Thyroid gland (tissue), 4 donors: Measurements from ENCODE around the gene CHAC1.

Experiments used
- POLR2A ChIP-seq, 2 donors: fragments of 450-650 bp; IDR thresholded peaks; one replicate each; pipeline ENCODE4 v1.6.1; 2017; ENCODE audit warnings: antibody characterized with exemption in 2 of 2, mild to moderate bottlenecking in 2 of 2, moderate library complexity in 1 of 2
- TF ChIP-seq, protein P1 (sequence below), 6 experiments: fragments of 200-600 bp in 3 of 6; fragments of 450-650 bp in 3 of 6; sonication (generic) in 3 of 6; IDR thresholded peaks; one replicate each; pipeline ENCODE4 v1.5.1; 2016 to 2019; ENCODE audit warnings: antibody characterized with exemption in 6 of 6, mild to moderate bottlenecking in 2 of 6, inconsistent platforms in 1 of 6, moderate library complexity in 1 of 6

DNA sequence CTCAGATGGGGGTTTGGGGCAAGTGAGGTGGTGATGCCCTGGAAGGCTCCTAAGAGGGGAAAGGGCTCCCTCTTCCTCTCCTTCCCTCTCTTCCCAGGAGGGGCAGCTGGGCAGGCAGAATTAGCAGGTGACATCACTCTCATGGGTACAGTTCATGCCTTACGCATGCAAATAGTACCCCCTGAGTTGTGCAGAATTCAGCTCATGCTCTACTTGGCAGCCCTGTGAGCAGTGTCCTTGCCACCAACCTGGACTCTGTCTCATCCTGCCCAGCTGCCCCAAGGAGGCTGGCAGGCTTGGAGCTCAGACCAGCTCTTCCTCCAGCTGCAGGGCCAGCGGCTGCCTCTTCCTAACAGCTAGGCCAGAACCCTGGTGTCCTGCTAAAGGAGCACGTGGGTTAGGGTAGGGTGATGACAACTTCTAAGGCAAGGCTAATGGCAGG lies 3.3 kb downstream of the CHAC1 start:
- TF ChIP-seq, protein P1, sequence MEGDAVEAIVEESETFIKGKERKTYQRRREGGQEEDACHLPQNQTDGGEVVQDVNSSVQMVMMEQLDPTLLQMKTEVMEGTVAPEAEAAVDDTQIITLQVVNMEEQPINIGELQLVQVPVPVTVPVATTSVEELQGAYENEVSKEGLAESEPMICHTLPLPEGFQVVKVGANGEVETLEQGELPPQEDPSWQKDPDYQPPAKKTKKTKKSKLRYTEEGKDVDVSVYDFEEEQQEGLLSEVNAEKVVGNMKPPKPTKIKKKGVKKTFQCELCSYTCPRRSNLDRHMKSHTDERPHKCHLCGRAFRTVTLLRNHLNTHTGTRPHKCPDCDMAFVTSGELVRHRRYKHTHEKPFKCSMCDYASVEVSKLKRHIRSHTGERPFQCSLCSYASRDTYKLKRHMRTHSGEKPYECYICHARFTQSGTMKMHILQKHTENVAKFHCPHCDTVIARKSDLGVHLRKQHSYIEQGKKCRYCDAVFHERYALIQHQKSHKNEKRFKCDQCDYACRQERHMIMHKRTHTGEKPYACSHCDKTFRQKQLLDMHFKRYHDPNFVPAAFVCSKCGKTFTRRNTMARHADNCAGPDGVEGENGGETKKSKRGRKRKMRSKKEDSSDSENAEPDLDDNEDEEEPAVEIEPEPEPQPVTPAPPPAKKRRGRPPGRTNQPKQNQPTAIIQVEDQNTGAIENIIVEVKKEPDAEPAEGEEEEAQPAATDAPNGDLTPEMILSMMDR (IDR thresholded peaks at IDR 0.05) = no peak
- TF ChIP-seq POLR2A (IDR thresholded peaks at IDR 0.05) = no peak
